HL-60 (cell line): ENCODE results near the gene AP2A1.

Experiments
- DNase-seq, 2 experiments: peaks; one replicate each; pipeline ENCODE4 v3.0.0-alpha.2; 2010 to 2020; ENCODE audit warnings: low read depth in 1 of 2, low spot score in 1 of 2
- H3K27ac ChIP-seq: fragments of 250-450 bp; sonication (Bioruptor Pico); replicated peaks from 2 replicates; pipeline ENCODE4 v1.5.1; 2020; ENCODE audit warnings: mild to moderate bottlenecking, moderate library complexity
- H3K27me3 ChIP-seq: fragments of 250-450 bp; sonication (Bioruptor Pico); 2 replicates; pipeline ENCODE4 v1.5.1; 2021; ENCODE audit warnings: mild to moderate bottlenecking, moderate library complexity; ENCODE audit not compliant: insufficient read depth, poor library complexity, severe bottlenecking
- H3K4me3 ChIP-seq: replicated peaks from 2 replicates; pipeline ENCODE4 v1.5.1; 2011; ENCODE audit warnings: mild to moderate bottlenecking, control low read depth, low read length; ENCODE audit not compliant: insufficient read depth
- CTCF ChIP-seq: IDR thresholded peaks from one replicate; pipeline ENCODE4 v1.5.1; 2011; ENCODE audit warnings: low read length, control low read depth, inconsistent platforms; ENCODE audit not compliant: insufficient read depth
- GABPA ChIP-seq: IDR thresholded peaks from 2 replicates; pipeline ENCODE4 v1.6.1; 2012; ENCODE audit warnings: low read depth
- POLR2AphosphoS5 ChIP-seq: IDR thresholded peaks from 2 replicates; pipeline ENCODE4 v1.6.1; 2012; ENCODE audit warnings: low read depth
- REST ChIP-seq: IDR thresholded peaks from 2 replicates; pipeline ENCODE4 v1.6.1; 2012; ENCODE audit warnings: low read depth; ENCODE audit not compliant: insufficient replicate concordance
- SPI1 ChIP-seq: IDR thresholded peaks from 2 replicates; pipeline ENCODE4 v1.6.1; 2012; ENCODE audit warnings: low read depth, mild to moderate bottlenecking, borderline replicate concordance

Gene AP2A1

GRCh38 chr19:49827034-49827433 is 60.2 kb downstream of the AP2A1 start:
- DNase-seq, result no peak
- no peaks in the 10 kb centered on the region for H3K27me3 ChIP-seq
- TF ChIP-seq POLR2AphosphoS5, result no peak
- no peak for TF ChIP-seq REST
- no peak for TF ChIP-seq GABPA
- no peak for TF ChIP-seq CTCF
- no peak for TF ChIP-seq SPI1
- no peak overlapping the region for H3K4me3 ChIP-seq
- no peak overlapping the region for H3K27ac ChIP-seq

GRCh38 chr19:49829200-49829599 is 62.4 kb downstream of the AP2A1 start:
- Histone ChIP-seq H3K27me3 (no peaks in the 10 kb centered on the region), H3K27ac (no peak overlapping the region), H3K4me3 (no peak overlapping the region)
- DNase-seq, result no peak
- TF ChIP-seq POLR2AphosphoS5, result no peak
- TF ChIP-seq GABPA, result no peak
- TF ChIP-seq CTCF, result no peak
- TF ChIP-seq SPI1, result no peak
- TF ChIP-seq REST, result no peak

GRCh38 chr19:49829721-49830120 is 62.9 kb downstream of the AP2A1 start:
- H3K27ac ChIP-seq, result no peak overlapping the region
- H3K4me3 ChIP-seq, result no peak overlapping the region
- no peaks in the 10 kb centered on the region for H3K27me3 ChIP-seq
- DNase-seq, result no peak
- TF ChIP-seq REST, result no peak
- TF ChIP-seq CTCF, result no peak
- no peak for TF ChIP-seq GABPA
- TF ChIP-seq SPI1, result no peak
- no peak for TF ChIP-seq POLR2AphosphoS5
